Neural cell (in vitro differentiated cells): ENCODE results near the gene KRT40. TPM values are rescaled to one million over a fixed set of nuclear protein-coding genes. Genes with fewer than 3 reads are reported as not detected.

Experiments used
- H2AFZ ChIP-seq: fragments of 200-600, 300-800 bp; sonication (generic), shearing (Covaris generic); 2 replicates; pipeline ENCODE4 v1.6.0; 2014; ENCODE audit warnings: low read depth, mild to moderate bottlenecking, antibody characterized with exemption, low read length, moderate library complexity
- H3F3A ChIP-seq: fragments of 200-600 bp; shearing (Covaris generic); 2 replicates; pipeline ENCODE4 v1.6.1; 2016; ENCODE audit warnings: mild to moderate bottlenecking, moderate library complexity, mixed read lengths, antibody characterized with exemption, low read length; ENCODE audit not compliant: insufficient read depth, poor library complexity, severe bottlenecking
- H3K27ac ChIP-seq: fragments of 200-600, 300-800 bp; sonication (generic), shearing (Covaris generic); 2 replicates; pipeline ENCODE4 v1.5.1; 2014; ENCODE audit warnings: mild to moderate bottlenecking, low read length, moderate library complexity
- H3K27me3 ChIP-seq: fragments of 300-800, 200-600 bp; sonication (generic), shearing (Covaris generic); 2 replicates; pipeline ENCODE4 v1.6.0; 2014; ENCODE audit warnings: mild to moderate bottlenecking, low read depth, low read length, moderate library complexity; ENCODE audit not compliant: insufficient read depth
- H3K36me3 ChIP-seq: fragments of 300-800, 200-600 bp; sonication (generic), shearing (Covaris generic); 2 replicates; pipeline ENCODE4 v1.5.1; 2014; ENCODE audit warnings: mild to moderate bottlenecking, antibody characterized with exemption, low read length, moderate library complexity; ENCODE audit not compliant: insufficient read depth
- H3K4me2 ChIP-seq: fragments of 300-800, 200-600 bp; sonication (generic), shearing (Covaris generic); 2 replicates; pipeline ENCODE4 v1.6.0; 2014; ENCODE audit warnings: mild to moderate bottlenecking, low read length
- H3K4me3 ChIP-seq: fragments of 300-800, 200-600 bp; sonication (generic), shearing (Covaris generic); 2 replicates; pipeline ENCODE4 v1.5.1; 2014; ENCODE audit warnings: mild to moderate bottlenecking, low read length, moderate library complexity
- H3K79me2 ChIP-seq: fragments of 200-600 bp; shearing (Covaris generic); replicated peaks from 2 replicates; pipeline ENCODE4 v1.6.0; 2014; ENCODE audit warnings: mild to moderate bottlenecking, low read length, moderate library complexity; ENCODE audit not compliant: insufficient read depth
- H3K9ac ChIP-seq: fragments of 300-800, 200-600 bp; sonication (generic), shearing (Covaris generic); 2 replicates; pipeline ENCODE4 v1.6.1; 2016; ENCODE audit warnings: mild to moderate bottlenecking, low read length, mixed read lengths
- H3K9me2 ChIP-seq: fragments of 200-600 bp; shearing (Covaris generic); 2 replicates; pipeline ENCODE4 v1.6.1; 2016; ENCODE audit warnings: mild to moderate bottlenecking, low read length, mixed read lengths; ENCODE audit not compliant: insufficient read depth
- H3K9me3 ChIP-seq: fragments of 200-600, 300-800 bp; sonication (generic), shearing (Covaris generic); 2 replicates; pipeline ENCODE4 v1.6.1; 2016; ENCODE audit warnings: mild to moderate bottlenecking, mixed run types, low read length, moderate library complexity, mixed read lengths
- H4K20me1 ChIP-seq: fragments of 200-600 bp; shearing (Covaris generic); 2 replicates; pipeline ENCODE4 v1.6.1; 2016; ENCODE audit warnings: mild to moderate bottlenecking, mixed run types; ENCODE audit not compliant: insufficient read depth
- CTCF ChIP-seq: fragments of 450-650 bp; IDR thresholded peaks from 2 replicates; pipeline ENCODE4 v1.5.1; 2014; ENCODE audit warnings: antibody characterized with exemption, mild to moderate bottlenecking, moderate library complexity; ENCODE audit not compliant: poor library complexity, severe bottlenecking
- EP300 ChIP-seq: fragments of 450-650 bp; conservative IDR thresholded peaks from 2 replicates; pipeline ENCODE4 v1.6.1; 2014; ENCODE audit warnings: antibody characterized with exemption, mild to moderate bottlenecking, moderate library complexity; ENCODE audit not compliant: poor library complexity, severe bottlenecking
- EZH2 ChIP-seq: fragments of 200-600, 300-800 bp; shearing (Covaris generic), sonication (generic); IDR thresholded peaks from 2 replicates; pipeline ENCODE4 v1.6.1; 2014; ENCODE audit warnings: antibody characterized with exemption, low read length, borderline replicate concordance, mild to moderate bottlenecking; ENCODE audit not compliant: insufficient read depth, poor library complexity, severe bottlenecking
- MXI1 ChIP-seq: fragments of 450-650 bp; conservative IDR thresholded peaks from 2 replicates; pipeline ENCODE4 v1.6.1; 2014; ENCODE audit warnings: antibody characterized with exemption, mild to moderate bottlenecking; ENCODE audit not compliant: poor library complexity, severe bottlenecking
- POLR2AphosphoS5 ChIP-seq: IDR thresholded peaks from 2 replicates; pipeline ENCODE4 v1.6.1; 2012
- RAD21 ChIP-seq: fragments of 450-650 bp; conservative IDR thresholded peaks from 2 replicates; pipeline ENCODE4 v1.6.1; 2014; ENCODE audit warnings: antibody characterized with exemption, mild to moderate bottlenecking, moderate library complexity
- SMC3 ChIP-seq: fragments of 450-650 bp; conservative IDR thresholded peaks from 2 replicates; pipeline ENCODE4 v1.6.1; 2014; ENCODE audit warnings: antibody characterized with exemption, mild to moderate bottlenecking, moderate library complexity; ENCODE audit not compliant: poor library complexity
- TAF1 ChIP-seq: IDR thresholded peaks from 2 replicates; pipeline ENCODE4 v1.6.1; 2012; ENCODE audit warnings: low read depth
- polyA plus RNA-seq: library from polyadenylated mRNA; depleted of rRNA; stranded (reverse); fragments of >200 nt; gene quantifications from 2 replicates; pipeline ENCODE4 v1.2.3, GENCODE V29; 2014
- TF ChIP-seq, protein P1 (sequence below): IDR thresholded peaks from 2 replicates; pipeline ENCODE4 v1.6.1; 2012; ENCODE audit warnings: borderline replicate concordance

The KRT40 gene
- polyA plus RNA-seq, 1 donor from 2014 or later = not detected

DNA sequence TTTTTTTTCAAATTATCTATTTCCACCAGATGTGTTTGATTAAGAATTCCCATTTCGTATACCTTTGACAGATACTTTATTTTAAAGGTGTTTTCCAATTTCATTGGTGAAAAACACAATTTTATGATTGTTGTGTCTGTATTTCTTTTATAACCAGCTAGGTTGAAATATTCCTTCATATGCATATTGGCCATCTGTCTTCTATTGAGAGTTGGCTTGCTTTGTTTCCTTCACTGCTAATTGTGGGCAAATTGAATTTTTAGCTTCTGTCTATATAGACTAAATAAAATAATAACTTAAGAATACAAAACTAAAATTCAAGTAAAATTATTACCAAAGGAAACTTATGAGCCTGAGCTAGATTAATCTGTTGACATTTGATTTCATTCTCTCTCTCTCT, 11.0 kb upstream of the KRT40 start:
- H3K27me3 ChIP-seq = no peaks in the 10 kb centered on the region
- H2AFZ ChIP-seq = no peak overlapping the region
- H3K27ac ChIP-seq = no peak overlapping the region
- H3K79me2 ChIP-seq = no peaks in the 10 kb centered on the region
- H3K9me2 ChIP-seq = no peaks in the 10 kb centered on the region
- H3K4me3 ChIP-seq = no peak overlapping the region
- H3K36me3 ChIP-seq = no peaks in the 10 kb centered on the region
- H3F3A ChIP-seq = no peaks in the 10 kb centered on the region
- H3K9ac ChIP-seq = no peak overlapping the region
- no peaks in the 10 kb centered on the region for H3K9me3 ChIP-seq
- H4K20me1 ChIP-seq = no peaks in the 10 kb centered on the region
- H3K4me2 ChIP-seq = no peak overlapping the region
- TF ChIP-seq MXI1 = no peak
- TF ChIP-seq, protein P1, sequence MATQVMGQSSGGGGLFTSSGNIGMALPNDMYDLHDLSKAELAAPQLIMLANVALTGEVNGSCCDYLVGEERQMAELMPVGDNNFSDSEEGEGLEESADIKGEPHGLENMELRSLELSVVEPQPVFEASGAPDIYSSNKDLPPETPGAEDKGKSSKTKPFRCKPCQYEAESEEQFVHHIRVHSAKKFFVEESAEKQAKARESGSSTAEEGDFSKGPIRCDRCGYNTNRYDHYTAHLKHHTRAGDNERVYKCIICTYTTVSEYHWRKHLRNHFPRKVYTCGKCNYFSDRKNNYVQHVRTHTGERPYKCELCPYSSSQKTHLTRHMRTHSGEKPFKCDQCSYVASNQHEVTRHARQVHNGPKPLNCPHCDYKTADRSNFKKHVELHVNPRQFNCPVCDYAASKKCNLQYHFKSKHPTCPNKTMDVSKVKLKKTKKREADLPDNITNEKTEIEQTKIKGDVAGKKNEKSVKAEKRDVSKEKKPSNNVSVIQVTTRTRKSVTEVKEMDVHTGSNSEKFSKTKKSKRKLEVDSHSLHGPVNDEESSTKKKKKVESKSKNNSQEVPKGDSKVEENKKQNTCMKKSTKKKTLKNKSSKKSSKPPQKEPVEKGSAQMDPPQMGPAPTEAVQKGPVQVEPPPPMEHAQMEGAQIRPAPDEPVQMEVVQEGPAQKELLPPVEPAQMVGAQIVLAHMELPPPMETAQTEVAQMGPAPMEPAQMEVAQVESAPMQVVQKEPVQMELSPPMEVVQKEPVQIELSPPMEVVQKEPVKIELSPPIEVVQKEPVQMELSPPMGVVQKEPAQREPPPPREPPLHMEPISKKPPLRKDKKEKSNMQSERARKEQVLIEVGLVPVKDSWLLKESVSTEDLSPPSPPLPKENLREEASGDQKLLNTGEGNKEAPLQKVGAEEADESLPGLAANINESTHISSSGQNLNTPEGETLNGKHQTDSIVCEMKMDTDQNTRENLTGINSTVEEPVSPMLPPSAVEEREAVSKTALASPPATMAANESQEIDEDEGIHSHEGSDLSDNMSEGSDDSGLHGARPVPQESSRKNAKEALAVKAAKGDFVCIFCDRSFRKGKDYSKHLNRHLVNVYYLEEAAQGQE = no peak
- no peak for TF ChIP-seq POLR2AphosphoS5
- TF ChIP-seq EZH2 = no peak
- no peak for TF ChIP-seq TAF1
- no peak for TF ChIP-seq SMC3
- TF ChIP-seq RAD21 = no peak
- TF ChIP-seq EP300 = no peak
- TF ChIP-seq CTCF = no peak

DNA sequence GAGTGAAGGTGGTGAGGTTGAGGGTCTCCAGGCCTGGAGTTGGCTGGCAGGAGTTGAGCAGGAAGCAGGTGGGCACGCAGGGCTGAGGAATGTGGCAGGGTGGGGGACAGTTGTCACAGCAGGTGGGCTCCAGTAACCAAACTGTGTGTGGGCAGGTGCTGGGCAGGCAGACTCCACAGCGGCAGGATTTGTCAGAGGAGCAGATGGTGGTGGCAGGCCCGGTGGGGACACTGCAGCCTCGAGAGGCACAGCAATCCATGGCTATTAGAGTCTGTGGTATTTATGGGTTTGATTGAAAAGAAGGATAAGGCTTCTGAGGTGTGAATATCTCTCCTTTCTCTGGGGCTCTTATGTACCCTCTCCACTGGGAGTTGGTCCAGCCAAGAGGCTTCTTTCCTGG, 9.7 kb upstream of the KRT40 start, which contains the start of gene KRTAP3-3:
Gene KRTAP3-3 (minus strand): TSS at position 326 of the 400 bp plus-strand sequence. CDS start 67 bp downstream, at position 259.
- H3K9me2 ChIP-seq = no peaks in the 10 kb centered on the region
- H3F3A ChIP-seq = no peaks in the 10 kb centered on the region
- H3K27ac ChIP-seq = no peak within 1 kb of the TSS
- H3K9ac ChIP-seq = no peak within 1 kb of the TSS
- H4K20me1 ChIP-seq = no peaks in the 10 kb centered on the region
- H3K4me2 ChIP-seq = no peak within 1 kb of the TSS
- H3K36me3 ChIP-seq = no peaks in the 10 kb centered on the region
- H3K79me2 ChIP-seq = no peaks in the 10 kb centered on the region
- no peaks in the 10 kb centered on the region for H3K27me3 ChIP-seq
- no peaks in the 10 kb centered on the region for H3K9me3 ChIP-seq
- no peak for TF ChIP-seq SMC3
- TF ChIP-seq EP300 = no peak
- TF ChIP-seq, protein P1 = no peak
- no peak for TF ChIP-seq POLR2AphosphoS5
- no peak for TF ChIP-seq CTCF
- TF ChIP-seq RAD21 = no peak
- TF ChIP-seq EZH2 = no peak
- TF ChIP-seq TAF1 = no peak
- no peak for TF ChIP-seq MXI1
- H2AFZ ChIP-seq = no peak within 1 kb of the TSS
- H3K4me3 ChIP-seq = no peak within 1 kb of the TSS
